Measurements from ENCODE around the gene NACA. TPM values are rescaled to one million over a fixed set of nuclear protein-coding genes. Genes with fewer than 3 reads are reported as not detected.

Gene NACA
- polyA plus RNA-seq, 1 experiment = 723 TPM

GRCh38 chr12:56721216-56721615, 3.9 kb downstream of the NACA start:
- no peak for TF ChIP-seq CTCF (IDR thresholded peaks at IDR 0.05; ENCODE audit: low read depth, low read length)
- H3K27me3 ChIP-seq (ENCODE audit: control insufficient read depth, insufficient read depth, low read length) = no peaks in the 10 kb centered on the region
- peak overlapping the region; percentile 34 for H3K27ac ChIP-seq (ENCODE audit: low read depth, low read length)
- no peak overlapping the region for H3K4me3 ChIP-seq (ENCODE audit: low read depth, low read length)
- POLR2A ChIA-PET = interaction anchor here (0.7 kb wide), 1 partner anchor 355 kb away, joined by 3 read pairs; no protein-coding TSS in a partner anchor
- CTCF ChIA-PET = no interaction called here
- no peaks in the 10 kb centered on the region for H3K9me3 ChIP-seq (ENCODE audit: control insufficient read depth, insufficient read depth, low read length)
- DNase-seq (ENCODE audit: low read depth, low spot score) = no peak

- Histone ChIP-seq H3K27me3 (ENCODE audit: control insufficient read depth, insufficient read depth, low read length) (no peaks in the 10 kb centered on the region), H3K9me3 (ENCODE audit: control insufficient read depth, insufficient read depth, low read length) (no peaks in the 10 kb centered on the region), H3K4me3 (ENCODE audit: low read depth, low read length) (no peak overlapping the region), H3K27ac (ENCODE audit: low read depth, low read length) (peak overlapping the region; percentile 34)
- CTCF ChIA-PET = interaction anchor here (0.6 kb wide), 1 partner anchor 11 kb away, joined by 5 read pairs; no protein-coding TSS in a partner anchor
- POLR2A ChIA-PET = interaction anchor here (0.7 kb wide), 1 partner anchor 355 kb away, joined by 3 read pairs; no protein-coding TSS in a partner anchor
- no peak for DNase-seq (ENCODE audit: low read depth, low spot score)
- no peak for TF ChIP-seq CTCF (IDR thresholded peaks at IDR 0.05; ENCODE audit: low read depth, low read length)
Measured at GRCh38 chr12:56720731-56721151, 4.4 kb downstream of the NACA start.

GRCh38 chr12:56719056-56719455, 6.0 kb downstream of the NACA start:
- Histone ChIP-seq H3K27ac (ENCODE audit: low read depth, low read length) (peak overlapping the region; percentile 21), H3K4me3 (ENCODE audit: low read depth, low read length) (no peak overlapping the region), H3K9me3 (ENCODE audit: control insufficient read depth, insufficient read depth, low read length) (no peaks in the 10 kb centered on the region), H3K27me3 (ENCODE audit: control insufficient read depth, insufficient read depth, low read length) (no peaks in the 10 kb centered on the region)
- ChIA-PET CTCF (interaction anchor here (1.4 kb wide), 1 partner anchor 83 kb away, joined by 4 read pairs; no protein-coding TSS in a partner anchor), POLR2A (interaction anchor here (0.9 kb wide), 2 partner anchors 20 to 30 kb away, joined by 3 to 4 read pairs; no protein-coding TSS in a partner anchor)
- no peak for TF ChIP-seq CTCF (IDR thresholded peaks at IDR 0.05; ENCODE audit: low read depth, low read length)
- DNase-seq (ENCODE audit: low read depth, low spot score) = no peak

GRCh38 chr12:56718636-56719035, 6.5 kb downstream of the NACA start:
- Histone ChIP-seq H3K27me3 (ENCODE audit: control insufficient read depth, insufficient read depth, low read length) (no peaks in the 10 kb centered on the region), H3K9me3 (ENCODE audit: control insufficient read depth, insufficient read depth, low read length) (no peaks in the 10 kb centered on the region), H3K4me3 (ENCODE audit: low read depth, low read length) (no peak overlapping the region), H3K27ac (ENCODE audit: low read depth, low read length) (peak overlapping the region; percentile 21)
- ChIA-PET POLR2A (interaction anchor here (0.9 kb wide), 2 partner anchors 20 to 30 kb away, joined by 3 to 4 read pairs; no protein-coding TSS in a partner anchor), CTCF (interaction anchor here (1.4 kb wide), 1 partner anchor 82 kb away, joined by 4 read pairs; no protein-coding TSS in a partner anchor)
- no peak for DNase-seq (ENCODE audit: low read depth, low spot score)
- no peak for TF ChIP-seq CTCF (IDR thresholded peaks at IDR 0.05; ENCODE audit: low read depth, low read length)

- Histone ChIP-seq H3K27me3 (ENCODE audit: control insufficient read depth, insufficient read depth, low read length) (no peaks in the 10 kb centered on the region), H3K4me3 (ENCODE audit: low read depth, low read length) (no peak overlapping the region), H3K27ac (ENCODE audit: low read depth, low read length) (no peak overlapping the region), H3K9me3 (ENCODE audit: control insufficient read depth, insufficient read depth, low read length) (no peaks in the 10 kb centered on the region)
- CTCF ChIA-PET = interaction anchor here (1.4 kb wide), 1 partner anchor 82 kb away, joined by 4 read pairs; no protein-coding TSS in a partner anchor
- POLR2A ChIA-PET = interaction anchor here (0.9 kb wide), 1 partner anchor 29 kb away, joined by 4 read pairs; no protein-coding TSS in a partner anchor
- no peak for DNase-seq (ENCODE audit: low read depth, low spot score)
- no peak for TF ChIP-seq CTCF (IDR thresholded peaks at IDR 0.05; ENCODE audit: low read depth, low read length)
Measured at GRCh38 chr12:56718149-56718548, 7.0 kb downstream of the NACA start.

Measured in AG04450 (cell line).